ENCODE results near the gene TESK1.
"Not testable (repeated sequence)": the region's sequence is repeated elsewhere in the genome, so short reads cannot be mapped to it uniquely, and the experiment has no call there.

GRCh38 chr9:35645736-35646135, 40.7 kb downstream of the TESK1 start:
- TF ChIP-seq ZNF232 (CRISPR knock-in tag; IDR thresholded peaks at IDR 0.05); CTCF (IDR thresholded peaks at IDR 0.05); IRF2 (CRISPR knock-in tag; IDR thresholded peaks at IDR 0.05; ENCODE audit: borderline replicate concordance, low read depth); MAX (CRISPR knock-in tag; IDR thresholded peaks at IDR 0.05); USF1 (CRISPR knock-in tag; IDR thresholded peaks at IDR 0.05); JUN (CRISPR knock-in tag; IDR thresholded peaks at IDR 0.05); ZNF263 (CRISPR knock-in tag; IDR thresholded peaks at IDR 0.05; ENCODE audit: low read depth); ETV6 (CRISPR knock-in tag; IDR thresholded peaks at IDR 0.05); USF2 (CRISPR knock-in tag; IDR thresholded peaks at IDR 0.05); STAT6 (CRISPR knock-in tag; conservative IDR thresholded peaks at IDR 0.05; ENCODE audit: low read depth); ERG (CRISPR knock-in tag; IDR thresholded peaks at IDR 0.05); HMGXB4 (CRISPR knock-in tag; IDR thresholded peaks at IDR 0.05); ATF3 (CRISPR knock-in tag; conservative IDR thresholded peaks at IDR 0.05): not testable (repeated sequence)
